Caco-2 (cell line): ENCODE data around the gene SRMS. TPM values are rescaled to one million over a fixed set of nuclear protein-coding genes. Genes with fewer than 3 reads are reported as not detected.
A peak's percentile ranks its signal among the peaks of the same experiment; 100 is the strongest.

Experiments
- BruUV-seq: library from RNA; stranded (reverse); fragments of 400-500 nt; replicated peaks from 2 replicates; lab custom pipeline; 2021; lab: Mats Ljungman, UMichigan
- CTCF ChIA-PET: fragments of 300-600 bp; sonication (Branson Sonifier 250); formaldehyde crosslinking; loops from one replicate; lab custom pipeline; 2022; ENCODE audit warnings: antibody characterized with exemption; lab: Charles Lee
- POLR2A ChIA-PET: fragments of 300-600 bp; sonication (Branson Sonifier 250); formaldehyde crosslinking; loops from one replicate; lab custom pipeline; 2022; ENCODE audit warnings: antibody characterized with exemption; lab: Charles Lee
- DNase-seq, 2 experiments: peaks; one replicate each; pipeline versions ENCODE4 v3.0.0 to v3.0.0-alpha.2; 2020 to 2022
- H3K27me3 ChIP-seq: replicated peaks from 2 replicates; pipeline ENCODE4 v1.6.0; 2011; ENCODE audit warnings: low read length; ENCODE audit not compliant: control insufficient read depth, insufficient read depth
- H3K36me3 ChIP-seq: 2 replicates; pipeline ENCODE4 v1.5.1; 2011; ENCODE audit warnings: low read length; ENCODE audit not compliant: control insufficient read depth, insufficient read depth
- H3K4me1 ChIP-seq: fragments of 250-450 bp; sonication (Bioruptor Pico); 2 replicates; pipeline ENCODE4 v1.5.1; 2020; ENCODE audit warnings: mild to moderate bottlenecking
- H3K4me3 ChIP-seq: 2 replicates; pipeline ENCODE4 v1.5.1; 2011; ENCODE audit warnings: low read depth, mild to moderate bottlenecking, control low read depth, low read length
- H3K9me3 ChIP-seq: fragments of 250-450 bp; sonication (Bioruptor Pico); 2 replicates; pipeline ENCODE4 v1.5.1; 2020; ENCODE audit warnings: mild to moderate bottlenecking, moderate library complexity
- H3K27ac Mint-ChIP-seq: one replicate; pipeline ENCODE4 v1.8.0; 2022; ENCODE audit warnings: mixed read lengths; ENCODE audit not compliant: unreplicated experiment
- H3K27me3 Mint-ChIP-seq: one replicate; pipeline ENCODE4 v1.8.0; 2022; ENCODE audit warnings: mixed read lengths; ENCODE audit not compliant: insufficient read depth, unreplicated experiment
- H3K36me3 Mint-ChIP-seq: one replicate; pipeline ENCODE4 v1.8.0; 2022; ENCODE audit warnings: mild to moderate bottlenecking, mixed read lengths; ENCODE audit not compliant: insufficient read depth, unreplicated experiment
- H3K4me1 Mint-ChIP-seq: one replicate; pipeline ENCODE4 v1.8.0; 2022; ENCODE audit warnings: low read depth, mixed read lengths; ENCODE audit not compliant: unreplicated experiment
- H3K4me3 Mint-ChIP-seq: one replicate; pipeline ENCODE4 v1.8.0; 2022; ENCODE audit warnings: mild to moderate bottlenecking, moderate library complexity, mixed read lengths; ENCODE audit not compliant: unreplicated experiment
- H3K9me3 Mint-ChIP-seq: one replicate; pipeline ENCODE4 v1.8.0; 2022; ENCODE audit warnings: mixed read lengths; ENCODE audit not compliant: unreplicated experiment
- CTCF ChIP-seq, 2 experiments: fragments of 200-600 bp in 1 of 2; IDR thresholded peaks; 1 replicate in 1 of 2; 2 replicates in 1 of 2; pipeline versions ENCODE4 v1.5.1 to v1.8.0; 2011 to 2022; ENCODE audit warnings: antibody characterized with exemption in 1 of 2, control low read depth in 1 of 2, inconsistent platforms in 1 of 2, low read depth in 1 of 2, low read length in 1 of 2, mild to moderate bottlenecking in 1 of 2, moderate library complexity in 1 of 2; ENCODE audit not compliant: insufficient read depth in 1 of 2, severe bottlenecking in 1 of 2, unreplicated experiment in 1 of 2
- intact Hi-C: fragments of 100-400 bp; cut with micrococcal nuclease; formaldehyde crosslinking; loops from one replicate; pipeline ENCODE4 v1.10.0; 2022; ENCODE audit not compliant: unreplicated experiment
- total RNA-seq: library from RNA; stranded (reverse); gene quantifications from 2 replicates; pipeline ENCODE4 v1.2.3, GENCODE V29; 2022

The SRMS gene
- total RNA-seq, 1 experiment from 2014 or later: not detected

- peaks cover 8% of the 10 kb centered on the region for H3K9me3 Mint-ChIP-seq
- DNase-seq: peak in 1 of 2 experiments; percentile 54
- no peak overlapping the region for H3K27ac Mint-ChIP-seq
- TF ChIP-seq CTCF (IDR thresholded peaks at IDR 0.05; ENCODE audit: insufficient read depth in 1 of 2, low read depth in 1 of 2, low read length in 1 of 2, severe bottlenecking in 1 of 2, unreplicated experiment in 1 of 2): no peak
- POLR2A ChIA-PET: interaction anchor here (0.5 to 0.7 kb wide), 2 partner anchors 23 to 88 kb away, joined by 3 read pairs; partner anchors contain the start of gene PPDPF
- BruUV-seq: TSS peak; percentile 29
- no peaks in the 10 kb centered on the region for H3K27me3 Mint-ChIP-seq
- Histone ChIP-seq H3K36me3 (no peaks in the 10 kb centered on the region), H3K9me3 (no peaks in the 10 kb centered on the region), H3K27me3 (no peaks in the 10 kb centered on the region), H3K4me1 (peaks cover 6% of the 10 kb centered on the region; the same call in 1 of the 2 replicates), H3K4me3 (no peak overlapping the region)
- peak overlapping the region; percentile 66 for H3K4me3 Mint-ChIP-seq
- intact Hi-C loops: no loop called here
- no peaks in the 10 kb centered on the region for H3K36me3 Mint-ChIP-seq
- CTCF ChIA-PET: interaction anchor here (0.5 to 2.9 kb wide), 7 partner anchors 13 to 586 kb away, joined by 3 to 15 read pairs (median 3); partner anchors contain the start of gene PPDPF
- no peaks in the 10 kb centered on the region for H3K4me1 Mint-ChIP-seq
Measured at GRCh38 chr20:63497138-63497945, 50.2 kb downstream of the SRMS start.

GRCh38 chr20:63496596-63497120 lies 50.9 kb downstream of the SRMS start:
- Mint-ChIP-seq H3K27me3 (no peaks in the 10 kb centered on the region), H3K4me3 (no peak overlapping the region), H3K36me3 (no peaks in the 10 kb centered on the region), H3K9me3 (peaks cover 15% of the 10 kb centered on the region), H3K4me1 (no peaks in the 10 kb centered on the region), H3K27ac (no peak overlapping the region)
- DNase-seq: peak in 1 of 2 experiments; percentile 51
- peaks cover 6% of the 10 kb centered on the region; the same call in 1 of the 2 replicates for H3K4me1 ChIP-seq
- CTCF ChIA-PET: interaction anchor here (0.5 to 2.9 kb wide), 14 partner anchors 13 to 938 kb away, joined by 3 to 15 read pairs (median 3); partner anchors contain the start of gene PPDPF
- H3K36me3 ChIP-seq: no peaks in the 10 kb centered on the region
- BruUV-seq: no TSS peak
- H3K4me3 ChIP-seq: no peak overlapping the region
- TF ChIP-seq CTCF (IDR thresholded peaks at IDR 0.05; ENCODE audit: insufficient read depth in 1 of 2, low read depth in 1 of 2, low read length in 1 of 2, severe bottlenecking in 1 of 2, unreplicated experiment in 1 of 2): no peak
- H3K27me3 ChIP-seq: no peaks in the 10 kb centered on the region
- POLR2A ChIA-PET: interaction anchor here (0.5 to 1.0 kb wide), 2 partner anchors 25 to 88 kb away, joined by 3 to 4 read pairs; no protein-coding TSS in a partner anchor
- H3K9me3 ChIP-seq: no peaks in the 10 kb centered on the region
- intact Hi-C loops: loop anchor here (1.0 kb wide), 1 partner anchor 24 kb away; the partner anchor contains the start of gene PPDPF
